Measurements from ENCODE around the gene ITGA2. TPM values are rescaled to one million over a fixed set of nuclear protein-coding genes. Genes with fewer than 3 reads are reported as not detected.

ITGA2 gene
- total RNA-seq, 1 experiment from 2014 or later, result 36.7 TPM

DNA sequence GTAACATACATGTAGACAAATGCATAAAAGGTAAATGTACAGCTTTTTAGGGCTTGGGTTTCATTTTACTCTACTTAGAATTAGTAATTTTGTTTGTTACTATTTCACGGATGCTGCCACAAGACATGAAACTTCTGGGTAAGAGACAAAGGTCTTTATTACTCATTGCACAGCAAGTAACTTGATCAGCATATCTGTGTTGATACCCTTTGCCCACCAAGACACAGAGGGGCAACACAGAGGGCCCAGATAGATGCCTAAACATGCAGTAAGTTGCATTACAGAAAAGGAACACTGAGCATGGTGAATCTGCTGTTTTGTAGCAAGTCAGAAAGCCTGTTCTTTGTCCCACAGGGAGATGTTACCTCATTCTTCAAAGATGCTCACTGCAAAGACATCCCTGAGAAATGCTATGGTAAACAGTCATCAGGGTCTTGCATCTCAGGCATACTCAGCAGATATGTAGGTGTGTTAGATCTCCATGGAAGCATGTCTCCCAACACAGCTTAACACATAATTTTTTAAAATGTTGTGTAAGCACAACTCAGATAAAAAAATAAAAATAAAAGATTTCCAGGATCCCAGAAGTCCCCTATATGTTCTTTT lies 10.3 kb downstream of the ITGA2 start:
- intact Hi-C loops (cut with micrococcal nuclease), result no loop called here
- POLR2A ChIA-PET (ENCODE audit: unreplicated experiment), result no interaction called here
- DNase-seq, result no peak
- ATAC-seq, result no peak
- H3K27me3 ChIP-seq (ENCODE audit: low read length), result no peaks in the 10 kb centered on the region
- peaks cover 36% of the 10 kb centered on the region for H4K20me1 ChIP-seq (ENCODE audit: low read length)
- no peak overlapping the region for H3K27ac ChIP-seq (ENCODE audit: low read length)
- no peak overlapping the region for H3K4me3 ChIP-seq (ENCODE audit: low read length)
- no peak overlapping the region for H3K9ac ChIP-seq (ENCODE audit: low read length)
- peaks cover 6% of the 10 kb centered on the region for H3F3A ChIP-seq (ENCODE audit: low read length, unreplicated experiment)
- peaks cover 97% of the 10 kb centered on the region for H3K79me2 ChIP-seq (ENCODE audit: low read length)
- no TSS peak for BruUV-seq (replicated peaks)
- H3K9me3 ChIP-seq (ENCODE audit: low read length), result no peaks in the 10 kb centered on the region
- no peak overlapping the region for H3K4me2 ChIP-seq (ENCODE audit: low read length)
- no peak overlapping the region for H2AFZ ChIP-seq (ENCODE audit: low read length)
- peaks cover 54% of the 10 kb centered on the region for H3K36me3 ChIP-seq (ENCODE audit: low read depth, low read length)
- no peaks in the 10 kb centered on the region for H3K9me2 ChIP-seq (replicated peaks; ENCODE audit: low read length)
- CTCF ChIA-PET, result no interaction called here
- TF ChIP-seq EZH2phosphoT487 (IDR thresholded peaks at IDR 0.05; ENCODE audit: borderline replicate concordance, low read length) (no peak), CTCF (conservative IDR thresholded peaks at IDR 0.05; ENCODE audit: low read depth, low read length) (no peak), EZH2 (IDR thresholded peaks at IDR 0.05; ENCODE audit: low read length, unreplicated experiment) (no peak)
- peaks cover 40% of the 10 kb centered on the region for H3K4me1 ChIP-seq (ENCODE audit: insufficient read depth, low read length)

GRCh38 chr5:53001541-53001940 lies 12.4 kb downstream of the ITGA2 start:
- Histone ChIP-seq H3K9me3 (ENCODE audit: low read length) (no peaks in the 10 kb centered on the region), H3K27me3 (ENCODE audit: low read length) (no peaks in the 10 kb centered on the region), H3K79me2 (ENCODE audit: low read length) (peaks cover 94% of the 10 kb centered on the region), H3K27ac (ENCODE audit: low read length) (no peak overlapping the region), H3K9ac (ENCODE audit: low read length) (no peak overlapping the region), H2AFZ (ENCODE audit: low read length) (no peak overlapping the region), H3K4me1 (ENCODE audit: insufficient read depth, low read length) (peaks cover 47% of the 10 kb centered on the region), H3K4me2 (ENCODE audit: low read length) (no peak overlapping the region), H3F3A (ENCODE audit: low read length, unreplicated experiment) (peaks cover 7% of the 10 kb centered on the region), H4K20me1 (ENCODE audit: low read length) (peaks cover 19% of the 10 kb centered on the region; the same call in 1 of the 2 replicates), H3K9me2 (replicated peaks; ENCODE audit: low read length) (no peaks in the 10 kb centered on the region), H3K36me3 (ENCODE audit: low read depth, low read length) (peaks cover 52% of the 10 kb centered on the region), H3K4me3 (ENCODE audit: low read length) (no peak overlapping the region)
- no peak for ATAC-seq
- DNase-seq, result no peak
- TF ChIP-seq EZH2 (IDR thresholded peaks at IDR 0.05; ENCODE audit: low read length, unreplicated experiment) (no peak), EZH2phosphoT487 (IDR thresholded peaks at IDR 0.05; ENCODE audit: borderline replicate concordance, low read length) (no peak), CTCF (conservative IDR thresholded peaks at IDR 0.05; ENCODE audit: low read depth, low read length) (no peak)
- CTCF ChIA-PET, result no interaction called here
- BruUV-seq (replicated peaks), result no TSS peak
- POLR2A ChIA-PET (ENCODE audit: unreplicated experiment), result no interaction called here
- intact Hi-C loops (cut with micrococcal nuclease), result no loop called here

DNA sequence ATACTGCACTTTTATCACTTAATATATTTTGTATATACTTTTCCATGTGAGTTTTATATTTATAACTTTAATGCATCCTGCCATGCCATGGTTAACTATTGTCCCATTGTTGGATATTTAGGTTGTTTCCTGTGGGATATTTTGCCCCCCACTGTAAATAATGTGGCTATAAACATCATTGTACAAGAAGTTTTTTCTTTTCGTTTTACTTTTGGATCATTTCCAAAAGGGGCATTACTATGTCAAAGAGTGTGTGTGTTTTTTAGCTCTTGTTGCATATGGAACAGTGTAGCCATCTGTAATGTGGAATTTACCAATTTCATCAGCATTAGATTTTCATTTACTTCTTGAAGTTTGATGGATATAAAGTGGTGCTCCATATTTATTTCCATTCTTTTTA lies 13.3 kb downstream of the ITGA2 start:
- DNase-seq (no peak), ATAC-seq (no peak)
- no TSS peak for BruUV-seq (replicated peaks)
- H3K79me2 ChIP-seq (ENCODE audit: low read length), result peaks cover 92% of the 10 kb centered on the region
- ChIA-PET CTCF (no interaction called here), POLR2A (ENCODE audit: unreplicated experiment) (no interaction called here)
- no peak overlapping the region for H3K27ac ChIP-seq (ENCODE audit: low read length)
- no peaks in the 10 kb centered on the region for H3K9me3 ChIP-seq (ENCODE audit: low read length)
- H3F3A ChIP-seq (ENCODE audit: low read length, unreplicated experiment), result peaks cover 7% of the 10 kb centered on the region
- no peak overlapping the region for H3K4me3 ChIP-seq (ENCODE audit: low read length)
- TF ChIP-seq EZH2phosphoT487 (IDR thresholded peaks at IDR 0.05; ENCODE audit: borderline replicate concordance, low read length) (no peak), CTCF (conservative IDR thresholded peaks at IDR 0.05; ENCODE audit: low read depth, low read length) (no peak), EZH2 (IDR thresholded peaks at IDR 0.05; ENCODE audit: low read length, unreplicated experiment) (no peak)
- H3K36me3 ChIP-seq (ENCODE audit: low read depth, low read length), result peaks cover 49% of the 10 kb centered on the region
- no peak overlapping the region for H3K9ac ChIP-seq (ENCODE audit: low read length)
- H3K4me2 ChIP-seq (ENCODE audit: low read length), result no peak overlapping the region
- intact Hi-C loops (cut with micrococcal nuclease), result no loop called here
- H4K20me1 ChIP-seq (ENCODE audit: low read length), result peaks cover 9% of the 10 kb centered on the region; the same call in 1 of the 2 replicates
- no peaks in the 10 kb centered on the region for H3K27me3 ChIP-seq (ENCODE audit: low read length)
- H2AFZ ChIP-seq (ENCODE audit: low read length), result no peak overlapping the region
- H3K4me1 ChIP-seq (ENCODE audit: insufficient read depth, low read length), result peaks cover 49% of the 10 kb centered on the region
- H3K9me2 ChIP-seq (replicated peaks; ENCODE audit: low read length), result no peaks in the 10 kb centered on the region
